Measurements from ENCODE around the gene DNAJB2. TPM values are rescaled to one million over a fixed set of nuclear protein-coding genes. Genes with fewer than 3 reads are reported as not detected.
"Not testable (repeated sequence)": the region's sequence is repeated elsewhere in the genome, so short reads cannot be mapped to it uniquely, and the experiment has no call there.

Gene DNAJB2
- total RNA-seq, 1 donor from 2014 or later, result 51.7 TPM

DNA sequence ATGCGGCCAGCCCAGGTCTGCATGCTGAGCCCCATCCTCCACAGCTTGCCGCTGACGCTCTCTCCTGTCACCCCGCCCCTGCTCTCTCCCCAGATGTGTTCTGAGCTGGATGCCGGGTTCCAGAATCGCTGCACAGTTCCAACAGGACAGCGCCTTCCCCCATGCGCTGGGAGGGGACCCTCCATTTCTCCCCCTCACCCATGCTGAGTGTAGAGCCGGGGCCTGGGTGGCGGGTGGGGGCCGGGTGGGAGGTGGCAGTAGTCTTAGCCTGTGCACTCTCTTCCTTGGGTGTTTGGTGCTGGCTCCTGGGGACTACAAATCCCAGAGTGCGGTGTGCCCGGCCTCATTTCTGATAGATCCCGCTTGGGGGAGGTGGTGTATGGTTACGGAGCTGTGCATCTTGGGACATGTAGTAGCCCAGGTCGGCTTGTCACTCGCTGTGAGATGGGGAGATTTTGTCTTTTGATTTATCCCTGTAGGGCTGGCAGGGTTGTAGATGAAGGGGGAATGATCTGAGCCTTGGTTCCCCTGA lies 6.8 kb downstream of the DNAJB2 start:
- peak; percentile 72 for ATAC-seq

DNA sequence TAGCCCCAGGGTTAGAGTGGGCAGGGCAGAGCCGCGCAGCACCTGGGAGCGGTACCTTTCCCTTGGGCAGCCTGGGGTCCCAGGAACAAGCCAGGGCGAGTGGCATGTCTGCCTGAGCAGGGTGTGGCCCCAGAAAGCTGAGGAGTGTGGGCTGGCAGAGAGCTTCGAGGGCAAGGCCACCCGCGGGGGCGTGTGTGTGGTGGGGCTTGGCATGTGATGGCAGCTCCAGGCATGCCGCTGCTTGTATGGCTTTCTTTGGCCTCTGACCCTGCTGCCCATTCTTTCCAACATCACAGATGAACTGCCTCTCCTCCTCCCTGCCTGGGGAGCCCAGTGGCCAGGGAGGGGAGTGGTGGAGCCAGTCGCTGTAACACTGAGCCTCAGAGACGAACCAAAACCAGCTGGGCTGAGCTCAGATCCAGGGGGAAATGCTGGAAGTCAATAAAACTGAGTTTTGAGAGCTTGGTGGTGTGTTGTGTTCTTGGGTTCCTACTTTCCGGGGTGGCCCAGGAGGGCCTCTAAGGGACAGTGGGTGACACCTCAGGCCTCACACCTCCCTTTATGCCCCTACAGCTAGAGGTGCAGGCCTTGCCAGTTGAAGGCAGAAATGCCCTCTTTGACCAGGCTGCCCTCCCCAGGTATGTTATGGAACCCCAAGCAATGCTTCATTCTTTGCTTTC lies 7.4 kb downstream of the DNAJB2 start:
- ATAC-seq, result peak; percentile 68

DNA sequence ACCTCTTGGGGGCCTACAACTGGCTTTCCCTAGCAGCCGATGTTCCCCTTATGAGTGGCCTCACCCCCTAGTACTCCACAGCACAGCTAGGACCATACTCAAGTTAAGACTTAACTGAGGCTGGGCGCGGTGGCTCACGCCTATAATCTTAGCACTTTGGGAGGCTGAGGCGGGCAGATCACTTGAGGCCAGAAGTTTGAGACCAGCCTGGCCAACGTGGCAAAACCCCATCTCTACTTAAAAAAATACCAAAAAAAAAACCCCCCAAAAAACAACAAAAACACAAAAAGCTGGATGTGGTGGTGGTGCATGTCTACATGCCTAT lies 7.9 kb downstream of the DNAJB2 start:
- not testable (repeated sequence) for ATAC-seq

DNA sequence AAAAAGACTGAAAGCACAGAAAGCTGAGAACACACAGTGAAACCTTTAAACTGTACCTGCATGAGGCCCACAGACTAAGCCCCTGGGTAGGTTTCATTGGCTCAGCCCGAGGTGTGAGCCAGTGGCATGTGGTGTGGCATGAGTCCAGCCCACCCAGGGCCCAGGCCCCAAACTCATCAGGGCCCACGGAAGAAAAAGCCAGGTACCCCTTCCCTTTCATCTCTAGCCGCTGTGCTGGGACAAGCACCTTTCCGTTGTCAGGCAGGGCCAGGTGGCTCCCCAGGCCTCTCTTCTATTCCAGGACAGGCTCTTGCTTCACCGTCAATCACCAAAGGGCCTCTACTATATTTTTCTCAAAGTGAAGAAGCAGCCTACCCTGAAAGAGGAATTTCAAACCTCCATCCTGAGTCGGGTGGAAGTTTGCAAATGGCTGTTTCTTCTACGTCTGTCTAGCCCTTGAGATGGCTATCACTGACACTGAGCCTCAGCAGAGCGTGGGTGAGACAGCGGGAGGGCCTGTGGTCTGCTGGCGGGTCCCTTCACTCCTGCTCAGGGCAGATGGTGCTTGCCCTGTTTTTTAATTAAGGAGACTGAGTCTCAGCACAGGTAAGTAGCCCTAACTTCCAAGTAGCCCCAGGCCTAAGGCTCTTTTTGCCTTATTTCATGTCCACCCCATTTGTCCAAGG lies 8.6 kb downstream of the DNAJB2 start:
- no peak for ATAC-seq

DNA sequence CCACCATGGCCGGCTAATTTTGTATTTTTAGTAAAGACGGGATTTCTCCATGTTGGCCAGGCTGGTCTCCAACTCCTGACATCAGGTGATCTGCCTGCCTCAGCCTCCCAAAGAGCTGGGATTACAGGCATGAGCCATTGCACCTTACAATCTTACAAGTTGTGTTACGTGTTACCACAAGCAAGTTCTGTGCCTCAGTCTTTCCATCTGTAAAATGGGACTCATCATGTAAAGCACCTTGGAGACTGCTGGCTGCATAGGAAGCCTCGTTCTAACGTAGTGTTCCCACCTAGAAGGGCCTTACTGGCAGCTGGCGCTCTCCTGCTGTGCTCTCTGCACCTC lies 10.0 kb downstream of the DNAJB2 start:
- ATAC-seq, result no peak

DNA sequence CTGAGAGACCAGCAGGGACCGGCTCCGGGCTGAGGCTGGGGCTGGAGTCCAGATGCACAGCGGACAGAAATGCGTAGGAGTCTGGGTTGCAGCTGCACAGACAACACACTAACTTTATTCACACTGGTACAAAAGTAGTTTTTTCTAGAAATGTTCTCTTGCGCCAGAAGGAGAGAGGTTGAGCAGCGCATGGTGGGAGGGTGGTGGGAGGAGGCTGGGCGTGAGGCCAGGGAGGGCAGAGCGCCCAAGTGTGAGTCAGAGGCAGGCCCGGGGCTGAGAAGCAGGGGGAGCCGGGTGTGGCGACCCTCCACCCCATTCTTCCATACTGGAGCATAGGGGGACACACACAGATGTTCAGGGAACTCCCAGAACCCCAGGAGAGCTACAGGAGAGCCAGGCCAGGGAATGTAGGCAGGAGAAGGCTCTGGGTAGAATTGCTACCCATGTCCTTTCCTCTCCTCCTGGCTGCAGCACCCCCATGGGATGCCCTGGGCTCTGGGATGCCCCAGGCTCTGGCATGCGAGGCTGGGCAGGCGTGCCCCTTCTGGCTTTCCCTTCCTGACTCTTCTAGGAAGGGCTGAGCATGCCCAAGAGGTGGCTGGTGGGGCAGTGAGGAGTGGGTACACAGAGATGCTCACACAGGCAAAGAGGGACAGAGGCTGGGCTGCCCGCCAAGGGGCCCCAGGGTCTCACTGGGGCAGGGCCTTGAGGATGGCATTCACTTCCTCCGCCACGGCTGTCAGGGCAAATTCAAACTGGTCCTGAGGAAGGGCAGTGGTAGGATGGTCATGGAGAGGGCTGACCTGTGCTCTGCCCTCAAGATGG lies 10.6 kb downstream of the DNAJB2 start:
- ATAC-seq, result peak; percentile 21

DNA sequence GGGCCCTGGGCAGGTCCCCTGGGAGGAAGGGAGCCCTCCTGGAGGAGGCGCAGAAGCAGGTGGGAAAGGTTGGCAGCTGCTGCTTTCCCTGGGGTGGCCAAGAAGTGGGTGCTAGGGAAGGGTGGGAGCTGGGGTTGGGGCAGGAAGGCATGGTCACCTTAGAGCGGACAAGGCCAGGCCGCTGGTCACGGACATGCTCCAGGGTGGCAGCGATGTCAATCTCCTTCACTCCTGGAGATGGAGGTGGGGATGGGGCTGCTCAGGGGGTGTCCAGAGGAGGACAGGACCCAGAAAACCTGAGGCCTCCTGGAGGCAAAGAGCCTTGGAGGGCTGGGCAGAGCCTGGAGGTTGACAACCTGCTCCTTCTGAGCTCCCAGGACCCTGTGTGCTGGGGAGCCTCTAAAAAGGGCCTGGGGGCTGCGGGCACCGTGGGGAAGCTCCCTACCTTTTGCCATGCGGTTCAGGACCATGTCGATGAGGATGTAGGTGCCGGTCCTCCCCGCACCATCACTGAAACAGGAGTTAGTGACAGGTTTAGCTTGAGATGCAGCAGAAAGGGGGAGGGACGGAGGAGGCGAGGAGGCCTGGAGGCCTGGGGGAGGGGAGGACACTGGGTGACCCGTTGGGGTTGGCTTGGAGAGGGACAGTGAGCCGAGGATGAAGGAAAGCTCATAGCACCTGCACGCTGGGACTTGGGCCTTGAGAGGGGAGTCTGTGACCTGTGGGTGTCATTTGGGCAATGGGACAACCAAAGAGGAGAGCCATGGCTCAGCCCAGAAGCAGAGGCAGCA lies 11.4 kb downstream of the DNAJB2 start:
- no peak for ATAC-seq

DNA sequence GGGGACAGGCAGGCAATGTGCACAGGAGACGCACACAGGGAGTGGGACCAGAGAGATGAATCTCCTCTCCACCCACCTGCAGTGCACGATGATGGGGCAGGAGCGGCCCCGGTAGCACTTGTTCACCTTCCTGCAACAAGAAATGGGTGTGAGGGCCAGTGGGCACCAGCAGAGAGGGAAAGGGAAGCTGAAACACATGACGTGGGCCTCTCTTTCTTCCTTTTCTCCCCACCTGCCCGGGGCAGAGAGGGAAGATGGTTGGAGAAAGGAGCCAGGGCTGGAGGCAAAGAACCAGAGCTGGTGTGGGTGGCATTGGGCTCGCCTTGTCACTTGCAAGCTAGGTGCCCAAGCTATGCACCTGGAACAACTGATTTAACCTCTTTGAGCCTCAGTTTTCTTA lies 12.2 kb downstream of the DNAJB2 start:
- no peak for ATAC-seq

DNA sequence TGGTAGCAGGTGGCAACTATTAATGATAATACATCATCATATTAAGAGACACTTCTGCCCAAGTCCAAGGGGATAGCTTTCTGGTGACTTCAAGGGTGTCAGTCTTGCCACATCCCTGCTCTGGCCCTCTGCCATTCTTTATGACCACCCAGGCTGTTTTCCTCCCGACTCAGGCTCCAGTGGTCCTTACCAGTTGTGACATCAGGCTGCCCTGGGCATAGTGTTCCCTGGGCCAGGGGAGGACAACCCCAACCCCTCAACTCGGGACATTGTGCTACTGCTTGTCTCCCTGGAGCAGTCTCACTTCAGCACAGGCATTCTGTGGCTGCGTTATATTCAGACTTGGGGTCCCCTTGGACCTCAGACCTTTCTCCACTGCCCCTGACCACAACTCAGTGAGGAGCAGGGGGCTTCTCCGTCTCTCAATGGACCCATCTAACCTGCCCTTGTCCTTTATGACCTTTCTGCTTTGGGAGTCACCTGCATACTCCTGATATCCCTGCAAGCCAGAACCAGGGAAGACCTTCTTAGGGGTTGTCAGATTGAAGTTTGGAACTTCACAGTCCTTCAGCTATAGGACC lies 12.8 kb downstream of the DNAJB2 start:
- no peak for ATAC-seq

DNA sequence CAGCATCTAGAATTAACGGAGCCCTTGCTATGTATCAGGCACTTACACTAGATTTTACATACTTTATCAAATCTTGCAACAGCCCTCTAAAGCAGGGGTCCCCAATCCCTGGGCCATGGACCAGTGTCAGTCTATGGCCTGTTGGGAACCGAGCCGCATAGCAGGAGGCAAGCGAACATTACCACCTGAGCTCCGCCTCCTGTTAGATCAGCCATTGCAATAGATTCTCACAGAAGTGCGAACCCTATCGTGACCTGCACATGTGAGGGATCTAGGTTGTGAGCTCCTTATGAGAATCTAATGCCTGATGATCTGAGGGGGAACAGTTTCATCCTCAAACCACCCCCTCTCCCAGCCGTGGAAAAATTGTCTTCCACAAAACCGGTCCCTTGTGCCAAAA lies 13.4 kb downstream of the DNAJB2 start:
- ATAC-seq, result no peak

DNA sequence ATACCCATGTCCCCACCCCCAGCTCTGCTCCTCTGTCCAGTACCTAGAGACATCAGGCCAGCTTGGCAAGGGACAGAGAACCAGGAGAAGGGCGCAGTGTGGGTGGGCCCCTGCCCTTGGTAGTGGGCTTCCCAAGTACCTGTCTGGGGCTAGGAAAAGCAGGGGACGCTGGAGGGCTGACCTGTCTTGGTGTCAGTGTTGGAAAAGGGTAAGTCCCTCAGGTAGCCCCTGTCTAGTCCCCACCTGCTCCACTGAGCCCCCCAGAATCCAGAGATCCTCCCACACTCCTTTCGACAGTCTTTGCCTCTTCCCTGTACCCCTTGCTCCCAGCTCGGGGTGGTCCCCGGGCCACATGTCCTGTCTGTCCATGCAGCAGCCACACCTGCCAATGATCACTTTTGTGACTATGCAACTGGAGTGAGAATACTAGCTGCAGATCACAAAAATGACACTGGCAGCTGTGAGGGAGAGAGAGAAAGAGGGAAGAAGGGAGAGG lies 14.6 kb downstream of the DNAJB2 start:
- no peak for ATAC-seq

DNA sequence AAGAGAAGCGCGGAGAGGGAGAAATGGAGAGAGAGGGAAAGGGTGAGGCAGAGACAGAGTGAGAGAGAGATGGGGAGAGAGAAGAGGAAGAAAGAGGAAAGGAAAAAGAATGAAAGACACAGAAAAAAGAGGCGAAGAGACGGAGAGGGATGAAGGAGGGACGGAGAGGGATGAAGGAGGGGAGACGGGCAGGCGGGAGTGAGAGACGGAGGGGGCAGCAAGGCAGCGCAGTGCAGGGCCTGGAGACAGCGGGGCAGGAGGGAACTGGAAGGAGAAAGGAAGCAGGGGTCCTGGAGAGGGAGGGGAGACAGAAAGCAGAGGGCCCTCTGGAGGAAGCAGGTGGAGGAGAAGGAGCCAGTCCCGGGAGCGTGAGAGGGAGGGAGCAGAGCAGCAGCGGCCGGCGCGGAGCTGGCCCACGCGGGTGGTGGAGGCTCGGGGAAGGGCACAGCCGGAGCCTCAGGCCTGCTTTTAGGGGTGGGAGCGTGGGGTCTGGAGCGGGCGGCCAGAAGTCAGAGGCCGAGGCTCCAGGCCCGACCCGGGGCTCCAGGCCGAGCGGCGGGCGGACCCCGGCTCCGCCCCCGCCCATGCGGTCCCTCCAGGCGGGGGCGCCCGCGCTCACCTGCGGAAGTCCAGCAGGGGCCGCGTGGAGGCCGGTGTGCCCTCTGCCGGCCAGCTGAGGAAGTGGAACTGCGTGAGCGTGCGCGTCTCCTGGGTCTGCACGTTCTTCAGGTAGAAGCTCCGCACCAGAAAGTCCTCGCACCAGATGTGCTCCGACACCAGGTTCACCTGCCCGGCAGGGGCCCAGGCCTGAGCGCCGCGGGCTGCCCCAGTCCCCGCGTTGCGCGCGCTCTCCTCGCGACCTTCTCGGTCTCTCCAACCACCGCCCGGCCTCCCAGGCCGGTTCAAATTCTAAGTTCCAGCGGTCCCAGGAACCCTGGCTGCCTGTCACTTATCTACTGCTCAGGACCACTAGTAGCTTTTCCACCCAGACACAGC lies 15.5 kb downstream of the DNAJB2 start:
- peak; percentile 89 for ATAC-seq

DNA sequence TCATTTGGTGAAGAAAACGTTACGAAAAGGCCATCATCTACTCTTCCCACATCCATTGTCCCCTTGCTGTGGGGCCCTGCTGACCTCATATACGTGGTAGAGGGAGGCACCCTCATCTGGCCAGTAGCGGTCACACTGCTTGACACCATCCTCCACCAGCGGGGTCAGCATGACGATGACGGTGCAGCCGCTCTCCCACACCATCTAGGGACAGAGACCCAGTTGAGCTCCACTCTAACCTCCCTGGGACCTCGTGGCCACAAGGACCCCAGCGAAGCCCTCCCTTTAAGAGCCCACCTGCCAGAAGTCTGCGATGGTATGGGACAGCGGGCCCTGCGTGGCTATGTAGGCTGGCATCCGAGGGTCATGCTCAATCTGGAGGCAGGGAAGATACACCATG lies 17.0 kb downstream of the DNAJB2 start:
- no peak for ATAC-seq

DNA sequence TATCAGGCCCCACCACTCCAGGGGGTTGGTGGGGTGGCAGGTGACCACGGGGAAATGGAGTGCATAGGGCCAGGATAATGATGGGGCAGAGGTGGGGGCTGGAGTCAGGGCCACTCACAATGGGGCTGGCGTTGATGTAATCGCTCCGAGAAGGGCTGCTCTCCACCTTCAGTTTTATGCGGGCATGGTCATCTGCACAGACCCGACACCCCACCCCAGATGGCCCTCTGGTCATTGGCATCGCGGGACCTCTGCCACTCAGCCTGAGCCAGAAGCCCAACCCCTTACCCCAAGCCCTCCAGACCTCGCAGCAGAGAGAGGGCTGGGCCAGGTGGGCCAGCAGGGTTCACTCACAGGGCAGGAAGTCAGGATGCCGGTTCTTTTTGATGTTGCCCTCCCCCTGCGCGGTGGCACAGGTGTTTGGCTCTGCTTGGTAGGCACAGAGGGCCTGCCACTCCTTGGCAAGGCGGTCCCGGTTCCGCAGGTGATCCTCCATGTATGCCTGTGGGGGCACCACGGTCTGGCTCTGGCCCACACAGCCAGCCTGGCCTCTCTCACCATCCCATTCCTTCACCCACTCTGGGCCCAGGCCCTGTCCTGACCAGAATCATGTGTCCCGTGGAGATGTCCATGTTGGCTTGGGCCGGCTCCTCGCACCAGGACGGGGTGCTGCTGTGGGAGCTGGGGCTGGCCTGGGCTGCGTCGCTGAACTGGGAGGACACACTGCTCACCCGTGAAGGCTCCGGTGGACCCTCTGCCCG lies 17.6 kb downstream of the DNAJB2 start:
- no peak for ATAC-seq

DNA sequence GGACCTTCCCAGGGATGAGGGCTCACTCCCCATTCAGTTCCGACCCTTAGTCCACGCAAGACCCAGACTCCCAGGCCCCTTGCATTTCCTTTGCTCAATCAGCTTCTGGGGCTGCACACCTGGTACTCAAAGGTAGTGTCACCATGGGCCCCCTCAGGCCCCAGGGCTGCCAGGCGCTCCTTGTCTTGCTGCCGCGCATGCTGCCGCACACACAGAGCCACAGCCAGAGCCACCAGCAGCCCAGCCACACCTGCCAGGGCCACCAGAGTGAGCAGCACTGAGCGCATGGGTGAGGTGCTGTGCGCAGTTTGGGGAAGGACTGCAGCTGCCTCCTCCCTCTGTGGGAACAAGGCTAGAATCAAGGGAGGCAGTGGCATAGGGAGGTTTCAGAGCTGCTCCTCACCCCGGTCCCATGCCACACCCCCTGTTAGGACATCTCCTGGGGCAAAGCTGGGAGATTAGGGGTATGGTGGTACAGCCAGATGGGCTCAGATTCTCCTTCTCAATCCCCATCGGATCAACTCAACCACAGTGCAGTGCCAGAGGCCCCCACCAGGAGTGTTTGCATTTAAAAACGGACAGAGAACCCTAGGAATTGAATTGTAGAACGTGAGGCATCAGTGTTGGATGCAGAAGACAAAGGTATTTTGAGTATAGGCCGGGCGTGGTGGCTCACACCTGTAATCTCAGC lies 18.7 kb downstream of the DNAJB2 start:
- no peak for ATAC-seq

DNA sequence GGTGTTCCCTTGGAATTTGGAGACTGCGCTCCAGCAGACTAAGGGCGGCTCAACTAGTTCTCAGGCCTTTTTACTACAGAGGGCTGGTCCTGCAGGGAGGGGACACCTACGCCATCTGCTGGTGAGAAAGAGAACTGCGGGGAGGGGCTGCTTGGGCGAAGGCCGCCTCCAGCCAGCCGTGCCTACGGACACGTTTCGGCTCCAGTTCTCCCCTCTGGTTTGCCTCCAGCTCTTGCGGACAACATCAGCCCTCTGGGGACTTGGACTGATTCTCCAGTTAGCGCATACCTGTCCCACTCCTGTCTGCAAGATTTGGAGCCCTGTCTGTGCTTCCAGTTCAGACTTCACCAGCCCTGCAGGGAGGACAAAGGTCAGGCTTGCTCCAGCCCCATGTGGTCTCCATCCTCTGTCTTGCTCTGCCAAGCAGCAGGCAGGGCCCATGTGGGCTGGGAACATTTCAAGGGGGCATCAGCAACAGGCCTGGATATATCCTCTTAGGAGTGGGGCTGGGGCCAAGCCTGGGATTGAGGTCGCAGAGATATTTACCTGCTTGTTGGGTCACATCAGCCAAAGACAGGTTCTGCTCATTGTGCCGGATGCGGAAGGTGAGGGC lies 19.7 kb downstream of the DNAJB2 start:
- peak; percentile 81 for ATAC-seq

DNA sequence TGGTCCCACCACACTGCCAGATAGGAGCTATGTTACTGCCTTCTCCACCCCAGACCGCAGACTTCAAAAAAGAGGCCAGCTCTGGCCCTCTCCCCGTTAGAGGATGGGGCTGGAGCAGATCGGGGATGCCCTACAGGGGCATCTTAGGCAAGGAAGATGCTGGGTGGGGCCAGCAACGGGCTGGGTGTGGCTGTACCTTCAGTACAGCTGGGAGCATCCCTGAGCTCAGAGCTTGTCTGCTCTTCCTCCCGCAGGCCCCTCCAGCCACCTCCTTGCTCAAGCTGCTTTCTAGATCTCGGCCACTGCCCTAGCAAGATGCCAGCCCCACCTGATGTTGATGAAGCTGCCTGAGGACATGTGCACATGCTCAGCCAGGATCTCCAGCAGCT lies 20.2 kb downstream of the DNAJB2 start:
- ATAC-seq, result no peak

DNA sequence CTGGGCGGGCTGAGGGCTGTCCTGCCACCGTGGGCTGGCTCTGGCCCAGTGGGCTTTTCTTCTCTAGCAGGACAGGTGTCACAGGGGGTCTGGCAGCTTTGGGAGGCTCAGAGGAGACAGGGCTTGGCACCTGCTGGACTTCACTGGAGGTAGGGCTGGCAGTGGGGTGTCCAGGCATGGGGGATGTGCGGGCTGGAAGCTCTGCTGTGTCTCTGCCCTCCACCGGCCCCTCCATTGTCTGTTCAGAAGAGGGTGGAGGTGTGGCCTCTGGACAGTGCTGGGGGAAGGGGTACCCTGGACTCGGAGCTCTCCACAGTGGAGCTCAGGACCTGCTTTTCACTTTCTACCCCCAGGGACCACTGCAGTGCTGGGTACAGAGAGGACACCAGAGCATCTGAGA lies 20.9 kb downstream of the DNAJB2 start:
- ATAC-seq, result no peak

DNA sequence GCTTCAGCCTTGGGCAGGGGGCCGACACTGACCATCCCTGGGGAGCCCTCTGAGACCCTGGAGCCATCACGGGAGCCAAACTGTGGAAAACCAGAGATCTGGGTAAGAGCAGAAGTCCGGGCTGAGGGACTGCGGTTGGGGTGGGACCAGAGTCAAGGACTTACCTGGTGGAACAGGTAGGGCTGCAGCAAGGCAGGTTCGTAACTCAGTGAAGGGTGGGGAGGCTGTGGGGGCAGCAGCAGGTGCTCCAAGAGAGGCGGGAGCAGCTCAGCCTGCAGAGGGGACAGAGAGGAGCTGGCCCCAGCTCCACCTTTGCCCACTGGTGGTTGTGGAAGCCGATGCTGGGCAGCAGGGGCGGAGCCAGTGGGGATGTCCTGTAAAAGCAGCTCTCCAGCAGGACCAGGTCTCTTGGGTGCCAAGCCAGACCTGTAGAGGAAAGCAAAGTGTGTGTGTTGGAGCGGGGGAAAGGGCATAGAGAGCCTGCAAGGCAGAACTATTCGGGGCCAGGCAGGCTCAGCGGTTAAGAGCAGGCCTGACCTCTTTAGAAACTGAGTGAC lies 23.3 kb downstream of the DNAJB2 start:
- ATAC-seq, result no peak

Measured in esophagus mucosa (tissue), 1 donor.